HepG2 (cell line): Measurements from ENCODE around the gene RASSF10. TPM values are rescaled to one million over a fixed set of nuclear protein-coding genes. Genes with fewer than 3 reads are reported as not detected.

Experiments used
- ATAC-seq: fragments of 200-7000 bp; cut with Tn5 transposase; 3 replicates; pipeline ENCODE4 v1.9.1; 2020; ENCODE audit warnings: mild to moderate bottlenecking, moderate library complexity
- BruUV-seq: library from RNA; stranded (reverse); fragments of 400-500 nt; replicated peaks from 2 replicates; lab custom pipeline; 2021; lab: Mats Ljungman, UMichigan
- CTCF ChIA-PET: fragments of 300-600 bp; formaldehyde crosslinking; extraction: SDS; loops from one replicate; lab custom pipeline; 2021; ENCODE audit warnings: low total read pairs, inconsistent platforms, low intra/inter-chr PET ratio; lab: Yijun Ruan, JAX
- POLR2A ChIA-PET: fragments of 350-600 bp; sonication (Branson Sonifier 250); formaldehyde crosslinking; loops from one replicate; lab custom pipeline; 2020; ENCODE audit warnings: antibody characterized with exemption, inconsistent platforms; lab: Yijun Ruan, JAX
- DNase-seq: peaks from one replicate; pipeline ENCODE4 v3.0.0-alpha.2; 2015; ENCODE audit warnings: low spot score
- FAIRE-seq: peaks from 3 replicates; lab custom pipeline; 2011; peaks lifted over from hg19 to GRCh38; lab: Jason Lieb, UNC
- H2AFZ ChIP-seq: one replicate; pipeline ENCODE4 v1.6.1; 2011; ENCODE audit warnings: low read length, inconsistent platforms
- H3K27ac ChIP-seq: fragments of 300-600 bp; 3 replicates; pipeline ENCODE4 v1.8.0; 2011; ENCODE audit warnings: mixed run types, mild to moderate bottlenecking, mixed read lengths, low read length, inconsistent platforms; ENCODE audit not compliant: insufficient read depth; ENCODE audit errors: extremely low read length
- H3K27me3 ChIP-seq, 2 experiments: fragments of 200-600 bp in 1 of 2; 2 replicates in 1 of 2; 3 replicates in 1 of 2; pipeline versions ENCODE4 v1.6.0 to v1.8.0; 2011; ENCODE audit warnings: low read length in 2 of 2, mild to moderate bottlenecking in 2 of 2, moderate library complexity in 2 of 2, inconsistent platforms in 1 of 2; ENCODE audit not compliant: insufficient read depth in 2 of 2, control insufficient read depth in 1 of 2
- H3K36me3 ChIP-seq, 2 experiments: fragments of 200-600 bp in 1 of 2; replicated peaks in 1 of 2; 2 replicates in 1 of 2; 3 replicates in 1 of 2; pipeline versions ENCODE4 v1.5.1 to v1.8.0; 2011; ENCODE audit warnings: low read length in 2 of 2, inconsistent platforms in 1 of 2; ENCODE audit not compliant: insufficient read depth in 2 of 2, control insufficient read depth in 1 of 2
- H3K4me1 ChIP-seq: 2 replicates; pipeline ENCODE4 v1.5.1; 2012; ENCODE audit warnings: low read length, inconsistent platforms; ENCODE audit not compliant: insufficient read depth
- H3K4me2 ChIP-seq: 2 replicates; pipeline ENCODE4 v1.6.0; 2011; ENCODE audit warnings: low read depth, low read length, inconsistent platforms
- H3K4me3 ChIP-seq, 3 experiments: fragments of 200-600 bp in 1 of 3; sonication (generic), shearing (Covaris generic) in 1 of 3; replicated peaks in 1 of 3; 2 replicates each; pipeline ENCODE4 v1.5.1; 2011 to 2016; ENCODE audit warnings: low read length in 3 of 3, inconsistent platforms in 2 of 3, low read depth in 2 of 3, mild to moderate bottlenecking in 2 of 3, control low read depth in 1 of 3, mixed read lengths in 1 of 3; ENCODE audit not compliant: insufficient read depth in 1 of 3
- H3K79me2 ChIP-seq: one replicate; pipeline ENCODE4 v1.6.1; 2011; ENCODE audit warnings: low read length, inconsistent platforms; ENCODE audit not compliant: insufficient read depth
- H3K9ac ChIP-seq: 2 replicates; pipeline ENCODE4 v1.6.0; 2011; ENCODE audit warnings: mild to moderate bottlenecking, low read depth, low read length, inconsistent platforms; ENCODE audit not compliant: insufficient read depth
- H3K9me3 ChIP-seq: 2 replicates; pipeline ENCODE4 v1.5.1; 2012; ENCODE audit warnings: mild to moderate bottlenecking, low read length
- H4K20me1 ChIP-seq: 2 replicates; pipeline ENCODE4 v1.6.0; 2011; ENCODE audit warnings: inconsistent platforms, mild to moderate bottlenecking, low read length, moderate library complexity; ENCODE audit not compliant: insufficient read depth
- ERF ChIP-seq: IDR thresholded peaks from 2 replicates; pipeline ENCODE4 v1.6.1; 2018; ENCODE audit warnings: missing biosample characterization, missing genetic modification reagents
- PRDM4 ChIP-seq: sonication (generic); formaldehyde crosslinking; IDR thresholded peaks from 2 replicates; pipeline ENCODE4 v1.9.0; 2021; ENCODE audit warnings: missing genetic modification reagents, borderline replicate concordance
- TEAD3 ChIP-seq: optimal IDR thresholded peaks from 2 replicates; pipeline ENCODE3; 2016; ENCODE audit warnings: borderline replicate concordance
- ZNF570 ChIP-seq: sonication (generic); formaldehyde crosslinking; IDR thresholded peaks from 2 replicates; pipeline ENCODE4 v1.4.0; 2020; ENCODE audit warnings: mild to moderate bottlenecking, missing genetic modification reagents, borderline replicate concordance
- in situ Hi-C: cut with HindIII; loops from 2 replicates; pipeline ENCODE4 v1.10.0; 2017; ENCODE audit warnings: low pct_unique_long_range_greater_than_20kb; ENCODE audit not compliant: extremely low pct_ligation_motif_present
- intact Hi-C: fragments of 100-400 bp; cut with micrococcal nuclease; formaldehyde crosslinking; loops from one replicate; pipeline ENCODE4 v1.10.0; 2022; ENCODE audit not compliant: unreplicated experiment
- polyA plus RNA-seq, 8 experiments: library from polyadenylated mRNA; depleted of rRNA in 3 of 8; stranded (reverse) in 7 of 8; unstranded in 1 of 8; fragments of >200 nt; fragmentation: Illumina TruSeq in 4 of 8; extraction: Trizol in 4 of 8; gene quantifications; 2 replicates each; pipeline versions ENCODE4 v1.2.1 to v1.2.3, GENCODE V29; 2011 to 2016; ENCODE audit warnings: low read depth in 4 of 8, missing spikeins in 1 of 8, mixed read lengths in 1 of 8; ENCODE audit not compliant: insufficient read depth in 1 of 8
- total RNA-seq, 5 experiments: library from RNA; depleted of rRNA; stranded (reverse); fragments of >200 nt; fragmentation: Illumina TruSeq; extraction: Trizol; gene quantifications; 2 replicates each; pipeline ENCODE4 v1.2.3, GENCODE V29; 2016; ENCODE audit warnings: low read depth in 1 of 5

RASSF10 gene
- total and polyA plus RNA-seq, 2 of the 13 experiments (the other 11 are each of a cell fraction or from before 2014, with no cell fraction given): not detected

DNA sequence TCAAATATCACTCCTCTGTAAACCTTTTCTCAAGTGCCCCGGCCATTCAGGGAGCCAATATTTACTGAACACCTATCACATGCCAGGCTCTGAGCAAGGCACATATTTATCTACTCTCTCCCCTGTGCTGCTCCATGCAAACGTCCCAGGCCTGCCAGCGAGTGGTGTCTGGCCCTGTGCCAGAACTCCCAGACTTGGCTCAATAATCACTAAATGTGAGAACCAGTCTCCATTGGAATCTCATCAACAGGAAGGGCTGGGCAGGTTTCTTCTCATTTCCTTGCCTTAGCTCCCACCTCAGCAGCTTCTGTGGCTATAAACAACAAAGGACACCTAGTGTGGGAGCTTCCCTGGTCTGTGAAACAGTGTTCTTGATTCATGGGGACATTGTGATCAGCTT is 21.7 kb downstream of the RASSF10 start (continued):
- TF ChIP-seq PRDM4 (no peak), ZNF570 (CRISPR knock-in tag) (no peak)
- TF ChIP-seq, all 625 proteins: peak for 0

DNA sequence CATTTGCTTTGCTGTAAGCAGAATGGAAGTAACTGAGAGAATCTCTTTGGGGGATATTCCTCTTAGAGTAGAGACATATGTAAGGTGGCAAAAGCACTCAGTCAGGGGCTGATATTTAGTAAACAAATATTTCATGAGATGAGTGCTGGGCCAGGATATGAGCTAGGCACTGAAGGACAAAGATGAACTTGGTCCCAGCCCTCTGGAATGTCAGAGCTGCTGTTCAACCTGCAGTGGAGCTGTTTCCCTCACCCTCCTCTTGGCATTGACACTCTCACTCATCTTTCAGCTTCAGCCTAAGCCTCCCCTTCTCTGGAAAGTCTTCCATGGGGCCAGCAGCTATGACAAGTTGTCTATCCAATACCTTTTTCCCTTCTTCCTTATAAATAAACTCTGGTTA is 22.2 kb downstream of the RASSF10 start:
- no peak overlapping the region for H3K27ac ChIP-seq
- ChIA-PET CTCF (no interaction called here), POLR2A (no interaction called here)

More for the DNA sequence above, 22.2 kb downstream of the RASSF10 start:
- in situ Hi-C loops: no loop called here
- TF ChIP-seq TEAD3 (CRISPR knock-in tag) (peak; percentile 14), ERF (CRISPR knock-in tag) (no peak)
- H4K20me1 ChIP-seq: no peaks in the 10 kb centered on the region
- H3K4me3 ChIP-seq: no peak overlapping the region
- intact Hi-C loops: no loop called here
- no peaks in the 10 kb centered on the region for H3K9me3 ChIP-seq
- DNase-seq (no peak), ATAC-seq (peak; percentile 73), FAIRE-seq (no peak)
- H3K36me3 ChIP-seq: no peaks in the 10 kb centered on the region
- no peak overlapping the region for H3K9ac ChIP-seq
- H3K79me2 ChIP-seq: no peaks in the 10 kb centered on the region
- H2AFZ ChIP-seq: no peak overlapping the region
- no peak overlapping the region for H3K4me2 ChIP-seq
- BruUV-seq: no TSS peak
- peaks cover 16% of the 10 kb centered on the region for H3K4me1 ChIP-seq
- H3K27me3 ChIP-seq: peaks cover 0 to 27% of the 10 kb centered on the region in 2 experiments; a peak in 4 of 5 replicates
